ENCODE results near the gene KRTAP21-1. TPM values are rescaled to one million over a fixed set of nuclear protein-coding genes. Genes with fewer than 3 reads are reported as not detected.

The KRTAP21-1 gene
- total and polyA plus RNA-seq, 9 of the 15 experiments (the other 6 are each of a cell fraction or from before 2014, with no cell fraction given), result not detected

DNA sequence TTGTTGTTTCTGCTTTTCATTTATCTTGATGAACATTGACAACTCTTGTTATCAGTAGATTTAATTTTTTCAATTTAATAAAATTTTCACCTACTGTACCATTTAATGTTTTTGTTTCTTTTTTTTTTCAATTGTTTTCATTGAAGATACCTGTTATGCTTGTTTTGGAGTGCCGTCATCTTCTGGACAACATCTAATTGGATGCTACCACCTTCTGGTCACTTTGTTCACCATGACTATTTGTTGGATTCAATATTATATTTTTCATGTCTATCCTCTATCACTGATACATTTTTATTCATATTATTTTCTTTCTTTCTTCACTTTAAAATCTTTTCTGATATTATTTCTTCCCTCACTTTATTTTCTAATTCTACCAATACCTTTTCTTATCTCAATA, 22.2 kb downstream of the KRTAP21-1 start (continued):
- TF ChIP-seq SREBF1 (IDR thresholded peaks at IDR 0.05; ENCODE audit: borderline replicate concordance, low read depth, low read length) (no peak), MCM5 (IDR thresholded peaks at IDR 0.05; ENCODE audit: low read depth) (no peak), JUND (IDR thresholded peaks at IDR 0.05; ENCODE audit: borderline replicate concordance, low read depth, low read length) (no peak), JUND (tag; IDR thresholded peaks at IDR 0.05; ENCODE audit: borderline replicate concordance, low read depth, low read length) (no peak), HSF4 (CRISPR knock-in tag; IDR thresholded peaks at IDR 0.05; ENCODE audit: borderline replicate concordance) (no peak), ZNF77 (CRISPR knock-in tag; IDR thresholded peaks at IDR 0.05) (no peak), SRSF3 (IDR thresholded peaks at IDR 0.05; ENCODE audit: insufficient read depth, low read length) (no peak), ZNF76 (CRISPR knock-in tag; IDR thresholded peaks at IDR 0.05; ENCODE audit: borderline replicate concordance) (no peak), NR4A1 (CRISPR knock-in tag; IDR thresholded peaks at IDR 0.05) (no peak), NR4A1 (tag; IDR thresholded peaks at IDR 0.05) (no peak)

DNA sequence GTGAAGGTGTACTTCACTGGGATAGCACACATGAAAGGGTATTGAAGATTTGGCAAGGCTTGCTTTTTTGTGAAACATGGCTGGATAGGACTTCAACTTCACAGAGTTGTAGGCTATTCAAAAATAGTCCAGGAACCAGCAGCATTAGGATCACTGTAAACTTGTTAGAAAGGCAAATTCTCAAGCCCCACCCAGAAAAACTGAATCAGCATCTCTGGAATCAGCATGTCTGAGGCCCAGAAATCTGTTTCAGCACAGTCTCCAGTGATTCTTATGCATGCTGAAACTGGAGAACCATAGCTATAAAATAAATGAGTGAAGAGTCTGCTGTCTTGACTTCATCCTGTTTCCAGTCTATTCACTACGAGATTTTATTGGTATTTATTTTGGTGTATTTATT, 28.5 kb downstream of the KRTAP21-1 start:
- BruUV-seq (replicated peaks), result no TSS peak
- in situ Hi-C loops (cut with MboI) (no loop called here), intact Hi-C loops (cut with micrococcal nuclease) (no loop called here)
- Histone ChIP-seq H3K4me1 (replicated peaks in 1 of 2; ENCODE audit: control insufficient read depth in 2 of 2, insufficient read depth in 2 of 2, low read length in 2 of 2) (no peaks in the 10 kb centered on the region), H3K4me3 (no peak overlapping the region), H3K27me3 (ENCODE audit: control insufficient read depth in 2 of 2, insufficient read depth in 2 of 2, low read length in 2 of 2) (no peaks in the 10 kb centered on the region), H3K9me1 (ENCODE audit: control insufficient read depth, insufficient read depth, low read length) (no peaks in the 10 kb centered on the region), H3K79me2 (ENCODE audit: control insufficient read depth, insufficient read depth, low read length) (no peaks in the 10 kb centered on the region), H3K27ac (ENCODE audit: extremely low read depth, low read depth, low read length) (no peak overlapping the region), H3K4me2 (ENCODE audit: insufficient read depth, low read length) (no peak overlapping the region), H3K36me3 (ENCODE audit: control insufficient read depth, insufficient read depth, low read length) (no peaks in the 10 kb centered on the region), H2AFZ (ENCODE audit: low read depth, low read length) (no peak overlapping the region), H4K20me1 (replicated peaks; ENCODE audit: control insufficient read depth, insufficient read depth, low read length) (no peaks in the 10 kb centered on the region), H3K9me3 (replicated peaks; ENCODE audit: control insufficient read depth, insufficient read depth, low read depth, low read length) (no peaks in the 10 kb centered on the region; the same call in 1 of the 2 replicates), H3K9ac (ENCODE audit: insufficient read depth in 1 of 2, low read depth in 2 of 2, low read length in 2 of 2) (no peak overlapping the region)
- ChIA-PET CTCF (ENCODE audit: low intra/inter-chr PET ratio) (no interaction called here), POLR2A (no interaction called here)
- no peak for DNase-seq (ENCODE audit: extremely low read depth in 1 of 4, low spot score in 3 of 4)
- no peak for ATAC-seq
- FAIRE-seq, result no peak
- 0% methylated on average over 1 of the region's 1 CpG for WGBS (ENCODE audit: insufficient coverage, low coverage, missing lambda C conversion rate)
- TF ChIP-seq SIX5 (IDR thresholded peaks at IDR 0.05; ENCODE audit: borderline replicate concordance in 1 of 2, insufficient read depth in 1 of 2, low read depth in 1 of 2, low read length in 2 of 2) (no peak), ESRRB (CRISPR knock-in tag; IDR thresholded peaks at IDR 0.05; ENCODE audit: borderline replicate concordance) (no peak), HCFC1 (IDR thresholded peaks at IDR 0.05; ENCODE audit: low read depth, low read length) (no peak), MTA3 (IDR thresholded peaks at IDR 0.05; ENCODE audit: borderline replicate concordance) (no peak), HOXB6 (CRISPR knock-in tag; IDR thresholded peaks at IDR 0.05; ENCODE audit: borderline replicate concordance) (no peak), ZNF644 (tag; IDR thresholded peaks at IDR 0.05; ENCODE audit: low read depth) (no peak)
- TF ChIP-seq, protein P1, sequence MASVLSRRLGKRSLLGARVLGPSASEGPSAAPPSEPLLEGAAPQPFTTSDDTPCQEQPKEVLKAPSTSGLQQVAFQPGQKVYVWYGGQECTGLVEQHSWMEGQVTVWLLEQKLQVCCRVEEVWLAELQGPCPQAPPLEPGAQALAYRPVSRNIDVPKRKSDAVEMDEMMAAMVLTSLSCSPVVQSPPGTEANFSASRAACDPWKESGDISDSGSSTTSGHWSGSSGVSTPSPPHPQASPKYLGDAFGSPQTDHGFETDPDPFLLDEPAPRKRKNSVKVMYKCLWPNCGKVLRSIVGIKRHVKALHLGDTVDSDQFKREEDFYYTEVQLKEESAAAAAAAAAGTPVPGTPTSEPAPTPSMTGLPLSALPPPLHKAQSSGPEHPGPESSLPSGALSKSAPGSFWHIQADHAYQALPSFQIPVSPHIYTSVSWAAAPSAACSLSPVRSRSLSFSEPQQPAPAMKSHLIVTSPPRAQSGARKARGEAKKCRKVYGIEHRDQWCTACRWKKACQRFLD (CRISPR knock-in tag; IDR thresholded peaks at IDR 0.05), result no peak
- TF ChIP-seq, protein P2, sequence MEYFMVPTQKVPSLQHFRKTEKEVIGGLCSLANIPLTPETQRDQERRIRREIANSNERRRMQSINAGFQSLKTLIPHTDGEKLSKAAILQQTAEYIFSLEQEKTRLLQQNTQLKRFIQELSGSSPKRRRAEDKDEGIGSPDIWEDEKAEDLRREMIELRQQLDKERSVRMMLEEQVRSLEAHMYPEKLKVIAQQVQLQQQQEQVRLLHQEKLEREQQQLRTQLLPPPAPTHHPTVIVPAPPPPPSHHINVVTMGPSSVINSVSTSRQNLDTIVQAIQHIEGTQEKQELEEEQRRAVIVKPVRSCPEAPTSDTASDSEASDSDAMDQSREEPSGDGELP (CRISPR knock-in tag; IDR thresholded peaks at IDR 0.05; ENCODE audit: borderline replicate concordance), result no peak
